Measurements from ENCODE around the gene THRAP3.

Gene THRAP3

GRCh38 chr1:36207339-36207738, 16.9 kb upstream of the THRAP3 start:
- Histone ChIP-seq H3K4me1 (ENCODE audit: insufficient read depth, poor library complexity, severe bottlenecking) (no peaks in the 10 kb centered on the region), H3K27me3 (ENCODE audit: insufficient read depth, poor library complexity, severe bottlenecking) (no peaks in the 10 kb centered on the region), H3K4me3 (ENCODE audit: severe bottlenecking) (no peak overlapping the region), H3K9me3 (ENCODE audit: severe bottlenecking) (no peaks in the 10 kb centered on the region), H3K36me3 (ENCODE audit: low read depth) (no peaks in the 10 kb centered on the region), H3K27ac (ENCODE audit: poor library complexity, severe bottlenecking) (no peak overlapping the region)
- TF ChIP-seq, protein P1, sequence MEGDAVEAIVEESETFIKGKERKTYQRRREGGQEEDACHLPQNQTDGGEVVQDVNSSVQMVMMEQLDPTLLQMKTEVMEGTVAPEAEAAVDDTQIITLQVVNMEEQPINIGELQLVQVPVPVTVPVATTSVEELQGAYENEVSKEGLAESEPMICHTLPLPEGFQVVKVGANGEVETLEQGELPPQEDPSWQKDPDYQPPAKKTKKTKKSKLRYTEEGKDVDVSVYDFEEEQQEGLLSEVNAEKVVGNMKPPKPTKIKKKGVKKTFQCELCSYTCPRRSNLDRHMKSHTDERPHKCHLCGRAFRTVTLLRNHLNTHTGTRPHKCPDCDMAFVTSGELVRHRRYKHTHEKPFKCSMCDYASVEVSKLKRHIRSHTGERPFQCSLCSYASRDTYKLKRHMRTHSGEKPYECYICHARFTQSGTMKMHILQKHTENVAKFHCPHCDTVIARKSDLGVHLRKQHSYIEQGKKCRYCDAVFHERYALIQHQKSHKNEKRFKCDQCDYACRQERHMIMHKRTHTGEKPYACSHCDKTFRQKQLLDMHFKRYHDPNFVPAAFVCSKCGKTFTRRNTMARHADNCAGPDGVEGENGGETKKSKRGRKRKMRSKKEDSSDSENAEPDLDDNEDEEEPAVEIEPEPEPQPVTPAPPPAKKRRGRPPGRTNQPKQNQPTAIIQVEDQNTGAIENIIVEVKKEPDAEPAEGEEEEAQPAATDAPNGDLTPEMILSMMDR (IDR thresholded peaks at IDR 0.05; ENCODE audit: poor library complexity, severe bottlenecking) = no peak
- no peak for DNase-seq (ENCODE audit: low spot score)
- no peak for ATAC-seq (ENCODE audit: low read depth)

DNA sequence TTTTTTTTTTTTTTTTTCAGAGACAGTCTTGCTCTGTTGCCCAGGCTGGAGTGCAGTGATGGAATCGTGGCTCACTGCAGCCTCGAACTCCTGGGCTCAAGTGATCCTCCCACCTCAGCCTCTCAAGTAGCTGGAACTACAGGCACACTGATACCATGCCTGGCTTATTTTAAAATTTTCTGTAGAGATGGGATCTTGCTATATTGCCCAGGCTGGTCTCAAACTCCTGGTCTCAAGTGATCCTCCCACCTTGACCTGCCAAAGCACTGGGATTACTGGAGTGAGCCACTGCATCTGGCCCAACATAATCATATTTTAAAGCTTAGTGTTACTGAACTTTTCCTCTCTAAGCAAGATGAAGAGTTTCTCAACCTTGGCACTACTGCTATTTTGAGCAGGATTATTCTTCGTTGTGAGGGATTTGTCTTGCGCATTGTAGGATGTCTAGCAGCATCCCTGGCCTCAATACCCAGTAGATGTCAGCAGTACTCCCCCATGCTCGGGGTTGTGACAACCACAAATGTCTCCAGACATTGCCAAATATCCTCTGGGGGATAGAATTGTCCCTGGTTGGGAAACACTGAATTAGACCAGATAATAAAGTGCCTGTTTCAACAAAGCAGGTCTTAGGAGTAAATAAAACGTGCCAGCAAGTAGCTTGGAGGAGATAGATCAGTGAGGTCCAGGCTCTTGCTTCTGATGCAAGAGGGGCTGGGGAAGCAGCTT, 15.1 kb upstream of the THRAP3 start:
- DNase-seq (ENCODE audit: low spot score) = no peak
- H3K27me3 ChIP-seq (ENCODE audit: insufficient read depth, poor library complexity, severe bottlenecking) = no peaks in the 10 kb centered on the region

DNA sequence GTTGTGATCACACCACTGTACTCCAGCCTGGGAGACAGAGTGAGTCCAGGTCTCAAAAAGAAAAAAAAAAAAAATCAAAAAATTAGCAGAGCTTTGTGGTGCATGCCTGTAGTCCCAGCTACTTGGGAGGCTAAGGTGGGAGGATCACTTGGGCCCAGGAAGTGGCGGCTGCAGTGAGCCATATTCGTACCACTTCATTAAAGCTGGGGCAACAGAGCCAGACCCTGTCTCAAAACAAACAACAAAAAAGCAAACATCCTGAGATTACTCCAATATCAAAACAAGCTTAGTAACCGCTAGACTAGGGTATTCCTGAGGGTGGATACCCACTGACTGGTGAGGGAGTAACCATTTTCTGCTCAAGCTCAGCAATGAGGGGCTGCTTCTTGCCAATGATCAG, 12.9 kb upstream of the THRAP3 start:
- Histone ChIP-seq H3K9me3 (ENCODE audit: severe bottlenecking) (no peaks in the 10 kb centered on the region), H3K4me1 (ENCODE audit: insufficient read depth, poor library complexity, severe bottlenecking) (no peaks in the 10 kb centered on the region), H3K36me3 (ENCODE audit: low read depth) (no peaks in the 10 kb centered on the region), H3K27me3 (ENCODE audit: insufficient read depth, poor library complexity, severe bottlenecking) (no peaks in the 10 kb centered on the region), H3K27ac (ENCODE audit: poor library complexity, severe bottlenecking) (no peak overlapping the region), H3K4me3 (ENCODE audit: severe bottlenecking) (no peak overlapping the region)
- ATAC-seq (ENCODE audit: low read depth) (no peak), DNase-seq (ENCODE audit: low spot score) (no peak)
- TF ChIP-seq, protein P1 (IDR thresholded peaks at IDR 0.05; ENCODE audit: poor library complexity, severe bottlenecking) = no peak

More for the DNA sequence above, 15.1 kb upstream of the THRAP3 start:
- Histone ChIP-seq H3K4me3 (ENCODE audit: severe bottlenecking) (no peak overlapping the region), H3K9me3 (ENCODE audit: severe bottlenecking) (no peaks in the 10 kb centered on the region), H3K36me3 (ENCODE audit: low read depth) (no peaks in the 10 kb centered on the region), H3K4me1 (ENCODE audit: insufficient read depth, poor library complexity, severe bottlenecking) (no peaks in the 10 kb centered on the region), H3K27ac (ENCODE audit: poor library complexity, severe bottlenecking) (no peak overlapping the region)
- no peak for ATAC-seq (ENCODE audit: low read depth)
- TF ChIP-seq, protein P1 (IDR thresholded peaks at IDR 0.05; ENCODE audit: poor library complexity, severe bottlenecking) = no peak

DNA sequence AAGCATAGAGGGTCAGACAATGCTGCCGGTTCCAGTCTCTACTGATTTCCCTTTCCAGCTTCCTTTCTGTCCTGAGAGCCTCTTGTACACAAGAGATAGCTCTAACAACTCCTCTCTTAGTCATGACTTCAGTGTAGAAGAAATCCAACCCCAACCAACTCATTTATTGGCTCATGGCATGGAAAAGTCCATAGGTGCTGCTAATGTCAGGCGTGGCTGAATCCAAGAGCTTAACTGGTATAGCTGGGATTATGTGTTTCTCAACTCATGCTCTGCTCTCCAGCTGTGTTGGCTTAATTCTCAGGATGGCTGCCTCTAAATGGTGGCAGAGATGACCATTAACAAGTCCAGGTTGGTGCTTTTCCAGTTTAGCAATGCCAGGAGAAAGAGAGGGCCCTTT, 12.4 kb upstream of the THRAP3 start:
- DNase-seq (ENCODE audit: low spot score) (no peak), ATAC-seq (ENCODE audit: low read depth) (no peak)
- no peaks in the 10 kb centered on the region for H3K36me3 ChIP-seq (ENCODE audit: low read depth)
- no peaks in the 10 kb centered on the region for H3K9me3 ChIP-seq (ENCODE audit: severe bottlenecking)
- no peak overlapping the region for H3K27ac ChIP-seq (ENCODE audit: poor library complexity, severe bottlenecking)
- H3K27me3 ChIP-seq (ENCODE audit: insufficient read depth, poor library complexity, severe bottlenecking) = no peaks in the 10 kb centered on the region
- H3K4me1 ChIP-seq (ENCODE audit: insufficient read depth, poor library complexity, severe bottlenecking) = no peaks in the 10 kb centered on the region
- H3K4me3 ChIP-seq (ENCODE audit: severe bottlenecking) = no peak overlapping the region
- TF ChIP-seq, protein P1 (IDR thresholded peaks at IDR 0.05; ENCODE audit: poor library complexity, severe bottlenecking) = no peak

DNA sequence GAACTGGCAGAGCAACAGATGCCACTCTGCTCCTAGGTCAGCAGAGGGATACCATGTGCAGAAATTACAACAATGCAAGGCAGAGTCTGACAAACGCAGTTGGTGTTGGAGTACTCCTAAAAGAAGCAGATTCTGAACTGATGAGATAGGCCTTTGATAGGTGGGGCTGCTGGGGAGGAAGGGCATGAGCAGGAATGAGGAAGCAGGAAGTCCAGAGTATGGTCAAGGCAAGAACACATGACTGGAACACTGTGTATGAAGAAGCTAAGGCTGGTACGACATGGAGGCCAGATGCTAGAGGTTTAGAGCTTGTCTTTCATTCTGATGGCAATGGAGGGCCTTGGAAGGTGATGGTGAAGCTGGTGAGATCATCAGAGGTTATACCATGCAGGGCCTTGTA, 11.5 kb upstream of the THRAP3 start:
- ATAC-seq (ENCODE audit: low read depth) = no peak
- TF ChIP-seq, protein P1 (IDR thresholded peaks at IDR 0.05; ENCODE audit: poor library complexity, severe bottlenecking) = no peak
- Histone ChIP-seq H3K27ac (ENCODE audit: poor library complexity, severe bottlenecking) (no peak overlapping the region), H3K4me3 (ENCODE audit: severe bottlenecking) (no peak overlapping the region), H3K27me3 (ENCODE audit: insufficient read depth, poor library complexity, severe bottlenecking) (no peaks in the 10 kb centered on the region), H3K9me3 (ENCODE audit: severe bottlenecking) (no peaks in the 10 kb centered on the region), H3K4me1 (ENCODE audit: insufficient read depth, poor library complexity, severe bottlenecking) (no peaks in the 10 kb centered on the region), H3K36me3 (ENCODE audit: low read depth) (no peaks in the 10 kb centered on the region)
- DNase-seq (ENCODE audit: low spot score) = no peak
